ENCODE results near the gene CHST11.

DNA sequence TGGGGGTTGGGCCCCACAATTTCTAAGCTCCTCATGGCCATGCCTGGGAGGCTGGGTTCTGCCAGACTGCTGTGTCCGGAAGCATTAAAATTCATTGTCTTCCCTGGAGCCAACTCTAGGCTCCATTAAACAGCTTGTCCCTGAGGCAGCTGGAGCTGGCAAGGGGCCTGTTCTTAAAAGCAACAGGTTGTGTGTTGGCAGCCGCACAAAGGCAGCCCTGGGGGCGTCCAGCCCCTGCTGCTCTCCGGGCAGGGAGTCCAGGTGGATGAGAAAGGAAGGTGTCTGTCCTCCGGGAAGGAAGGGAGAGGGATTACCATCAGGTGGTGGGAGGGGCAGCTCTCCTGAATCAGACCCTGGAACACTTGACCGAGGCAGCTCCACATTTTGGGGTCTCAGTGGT lies 98.9 kb downstream of the CHST11 start:
- TF ChIP-seq, protein P1, sequence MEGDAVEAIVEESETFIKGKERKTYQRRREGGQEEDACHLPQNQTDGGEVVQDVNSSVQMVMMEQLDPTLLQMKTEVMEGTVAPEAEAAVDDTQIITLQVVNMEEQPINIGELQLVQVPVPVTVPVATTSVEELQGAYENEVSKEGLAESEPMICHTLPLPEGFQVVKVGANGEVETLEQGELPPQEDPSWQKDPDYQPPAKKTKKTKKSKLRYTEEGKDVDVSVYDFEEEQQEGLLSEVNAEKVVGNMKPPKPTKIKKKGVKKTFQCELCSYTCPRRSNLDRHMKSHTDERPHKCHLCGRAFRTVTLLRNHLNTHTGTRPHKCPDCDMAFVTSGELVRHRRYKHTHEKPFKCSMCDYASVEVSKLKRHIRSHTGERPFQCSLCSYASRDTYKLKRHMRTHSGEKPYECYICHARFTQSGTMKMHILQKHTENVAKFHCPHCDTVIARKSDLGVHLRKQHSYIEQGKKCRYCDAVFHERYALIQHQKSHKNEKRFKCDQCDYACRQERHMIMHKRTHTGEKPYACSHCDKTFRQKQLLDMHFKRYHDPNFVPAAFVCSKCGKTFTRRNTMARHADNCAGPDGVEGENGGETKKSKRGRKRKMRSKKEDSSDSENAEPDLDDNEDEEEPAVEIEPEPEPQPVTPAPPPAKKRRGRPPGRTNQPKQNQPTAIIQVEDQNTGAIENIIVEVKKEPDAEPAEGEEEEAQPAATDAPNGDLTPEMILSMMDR (conservative IDR thresholded peaks at IDR 0.05 in 1 of 2, IDR thresholded peaks at IDR 0.05 in 1 of 2; ENCODE audit: extremely low read depth in 1 of 2, insufficient read depth in 1 of 2, low read depth in 1 of 2, low read length in 2 of 2) = no peak
- no peak for TF ChIP-seq EZH2 (IDR thresholded peaks at IDR 0.05; ENCODE audit: borderline replicate concordance, low read length)
